ENCODE measurements around the gene DTNA.
A peak's percentile ranks its signal among the peaks of the same experiment; 100 is the strongest.
"Not testable (repeated sequence)": the region's sequence is repeated elsewhere in the genome, so short reads cannot be mapped to it uniquely, and the experiment has no call there.

Gene DTNA

GRCh38 chr18:34863702-34864101 lies 153.6 kb downstream of the DTNA start:
- no peak for DNase-seq

GRCh38 chr18:34864836-34865497 lies 154.9 kb downstream of the DTNA start:
- DNase-seq: no peak

- no peak for DNase-seq
Measured at GRCh38 chr18:34866310-34866709, 156.2 kb downstream of the DTNA start.

GRCh38 chr18:34866739-34867138 lies 156.6 kb downstream of the DTNA start:
- peak; percentile 1 for DNase-seq

DNA sequence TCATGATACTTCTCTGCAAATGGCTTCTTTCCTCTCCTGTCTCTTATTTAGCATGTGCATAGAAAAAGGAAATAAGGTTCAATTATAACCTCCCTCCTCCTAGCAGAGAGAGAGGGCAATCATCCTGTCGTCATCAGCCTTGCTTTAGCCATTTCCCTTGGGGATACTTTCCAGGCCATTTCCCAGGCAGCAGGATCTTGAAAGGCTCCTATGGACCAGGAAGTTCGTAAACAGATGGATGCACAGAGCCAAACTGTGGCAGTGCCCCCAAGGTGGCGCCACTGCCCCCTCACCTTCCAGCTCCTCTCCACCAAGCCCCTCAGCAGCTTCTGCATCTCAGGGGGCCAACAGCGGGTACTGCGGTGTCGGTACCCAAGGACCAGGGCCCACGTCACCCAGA lies 157.4 kb downstream of the DTNA start:
- no peak for DNase-seq

DNA sequence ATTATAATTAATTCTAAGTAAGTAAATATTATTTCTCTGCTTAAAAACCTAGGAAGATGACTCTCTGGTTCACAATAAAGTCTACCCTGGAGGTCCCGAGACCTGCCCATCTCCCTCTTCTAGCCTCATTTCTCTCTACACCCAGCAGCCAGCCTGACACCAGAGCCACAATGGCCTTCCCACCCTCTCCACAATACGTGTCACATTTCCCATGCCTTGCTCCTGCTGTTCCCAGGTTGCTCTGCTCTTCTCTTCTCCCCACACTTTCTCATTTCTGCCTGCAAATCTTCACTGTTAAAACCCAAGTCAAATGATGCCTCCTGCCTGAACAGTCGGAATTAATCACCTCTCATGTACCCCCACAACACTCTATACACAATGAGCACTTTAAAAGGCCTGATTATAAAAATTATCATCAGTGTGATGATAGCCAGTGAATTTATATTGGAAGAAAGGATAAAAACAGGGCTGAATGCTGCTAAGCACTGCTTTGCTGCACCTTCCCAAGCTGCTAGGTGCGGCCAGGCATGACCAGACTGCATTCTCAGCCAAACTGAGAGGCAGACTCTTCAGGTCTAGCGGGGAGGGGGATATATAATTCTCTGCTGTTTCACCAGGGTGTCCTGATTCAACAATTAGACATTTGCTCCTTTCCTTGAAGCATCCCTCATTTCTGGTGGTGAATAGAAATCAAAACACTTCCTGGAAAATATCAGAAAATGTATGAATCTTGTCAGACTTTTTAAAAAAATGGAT lies 160.6 kb downstream of the DTNA start:
- DNase-seq: no peak

GRCh38 chr18:34871435-34871834 lies 161.3 kb downstream of the DTNA start:
- DNase-seq: no peak

- DNase-seq: no peak
Measured at GRCh38 chr18:34872066-34872465, 162.0 kb downstream of the DTNA start.

- DNase-seq: no peak
Measured at GRCh38 chr18:34873986-34874580, 164.0 kb downstream of the DTNA start.

GRCh38 chr18:34875150-34875549 lies 165.1 kb downstream of the DTNA start:
- no peak for DNase-seq

- no peak for DNase-seq
Measured at GRCh38 chr18:34880403-34880802, 170.3 kb downstream of the DTNA start.

GRCh38 chr18:34880882-34881834 lies 171.1 kb downstream of the DTNA start:
- peak; percentile 4 for DNase-seq

- DNase-seq: no peak
Measured at GRCh38 chr18:34884436-34884835, 174.3 kb downstream of the DTNA start.

GRCh38 chr18:34886177-34886576 lies 176.1 kb downstream of the DTNA start:
- DNase-seq: no peak

- no peak for DNase-seq
Measured at GRCh38 chr18:34887881-34888580, 177.9 kb downstream of the DTNA start.

DNA sequence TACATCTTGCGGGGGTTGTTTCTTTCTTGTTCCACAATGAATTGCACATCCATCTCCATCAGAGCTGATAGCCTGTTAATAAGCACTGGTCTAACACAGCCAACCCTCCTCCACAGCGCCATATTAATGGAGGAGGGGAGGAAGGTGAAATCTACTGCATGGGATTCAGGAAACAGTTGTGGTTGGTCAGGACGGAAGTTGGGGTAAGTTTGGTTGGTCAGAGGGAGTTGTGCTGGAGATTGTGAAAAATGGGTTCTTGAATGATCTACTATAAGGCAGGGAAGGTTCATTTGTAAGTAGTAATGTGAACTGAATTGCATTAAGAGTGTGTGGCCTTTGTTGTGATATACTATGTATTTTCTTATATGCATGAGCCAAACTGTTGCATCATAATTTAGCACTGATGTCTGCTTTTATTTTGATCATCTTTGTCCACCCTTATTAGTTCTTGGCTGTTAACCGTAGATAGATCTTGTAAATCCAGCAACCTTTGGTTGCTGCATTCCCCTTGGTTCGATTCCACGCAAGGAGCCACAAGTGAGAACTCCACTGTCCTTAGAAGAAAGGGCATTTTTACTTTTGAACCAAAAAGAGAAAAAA lies 180.5 kb downstream of the DTNA start:
- no peak for DNase-seq

DNA sequence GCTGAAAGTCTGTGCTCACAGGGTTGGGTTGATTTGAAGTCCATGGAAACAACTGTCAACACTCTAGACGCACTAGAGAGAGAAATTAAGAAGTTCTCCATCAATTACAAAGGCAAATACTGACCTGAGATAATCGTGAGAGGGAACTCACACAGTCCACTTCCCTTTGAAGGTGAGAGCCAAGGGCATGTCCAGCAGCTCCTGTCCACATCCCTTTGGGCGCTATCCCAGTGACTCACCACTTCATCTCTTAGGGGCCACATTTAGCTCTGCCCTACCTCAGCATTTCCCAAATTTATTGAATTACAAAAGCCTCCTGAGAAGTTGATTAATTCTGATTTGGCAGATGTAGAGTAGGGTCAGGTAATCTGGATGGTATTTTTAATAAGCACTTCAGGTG lies 182.3 kb downstream of the DTNA start:
- no peak for DNase-seq

DNA sequence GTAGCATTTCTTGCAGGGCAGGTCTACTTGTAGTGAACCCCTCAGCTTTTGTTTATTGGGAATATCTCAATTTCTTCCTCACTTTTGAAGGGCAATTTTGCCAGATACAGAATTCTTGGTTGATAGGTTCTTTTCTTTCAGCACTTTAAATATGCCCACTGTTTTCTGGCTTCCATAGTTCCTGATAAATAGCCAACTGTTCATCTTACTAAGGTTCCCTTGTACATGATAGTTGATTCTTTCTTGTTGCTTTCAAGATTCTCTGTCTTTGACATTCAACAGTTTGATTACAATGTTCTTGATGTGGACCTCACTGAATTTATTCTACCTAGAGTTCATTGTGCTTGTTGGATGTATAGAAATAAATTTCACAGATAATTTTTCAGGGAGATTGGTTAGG lies 183.1 kb downstream of the DTNA start:
- DNase-seq: no peak

- no peak for DNase-seq
Measured at GRCh38 chr18:34901299-34901698, 191.2 kb downstream of the DTNA start.

- DNase-seq: no peak
Measured at GRCh38 chr18:34904994-34905393, 194.9 kb downstream of the DTNA start.

- DNase-seq: not testable (repeated sequence)
Measured at GRCh38 chr18:34906985-34907384, 196.9 kb downstream of the DTNA start.

Measured in kidney glomerular epithelial cell (primary cell).